Chondrocyte (in vitro differentiated cells): ENCODE measurements around the gene CSNK1D. TPM values are rescaled to one million over a fixed set of nuclear protein-coding genes. Genes with fewer than 3 reads are reported as not detected.

Source experiments
- DNase-seq: peaks from one replicate; pipeline ENCODE4 v3.0.0; 2021; ENCODE audit warnings: mixed read lengths, low spot score
- H3K27ac Mint-ChIP-seq: one replicate; pipeline ENCODE4 v1.8.0; 2021; ENCODE audit warnings: mild to moderate bottlenecking, moderate library complexity, mixed read lengths; ENCODE audit not compliant: unreplicated experiment
- H3K27me3 Mint-ChIP-seq: 2 replicates; pipeline ENCODE4 v1.8.0; 2021; ENCODE audit warnings: low read depth, mixed read lengths
- H3K36me3 Mint-ChIP-seq: 2 replicates; pipeline ENCODE4 v1.8.0; 2021; ENCODE audit warnings: low read depth, mixed read lengths
- H3K4me1 Mint-ChIP-seq: 2 replicates; pipeline ENCODE4 v1.8.0; 2021; ENCODE audit warnings: low read depth, mild to moderate bottlenecking, mixed read lengths
- H3K4me3 Mint-ChIP-seq: one replicate; pipeline ENCODE4 v1.8.0; 2021; ENCODE audit warnings: mild to moderate bottlenecking, moderate library complexity, mixed read lengths; ENCODE audit not compliant: unreplicated experiment
- H3K9me3 Mint-ChIP-seq: 2 replicates; pipeline ENCODE4 v1.8.0; 2021; ENCODE audit warnings: low read depth, mixed read lengths
- CTCF ChIP-seq: fragments of 200-600 bp; sonication (generic); IDR thresholded peaks from 2 replicates; pipeline ENCODE4 v1.5.0; 2021; ENCODE audit warnings: antibody characterized with exemption, mild to moderate bottlenecking, moderate library complexity
- total RNA-seq: library from RNA; stranded (reverse); gene quantifications from 3 replicates; pipeline ENCODE4 v1.2.1, GENCODE V29; 2021

Gene CSNK1D
- total RNA-seq, 1 donor from 2014 or later, result 93.0 TPM

DNA sequence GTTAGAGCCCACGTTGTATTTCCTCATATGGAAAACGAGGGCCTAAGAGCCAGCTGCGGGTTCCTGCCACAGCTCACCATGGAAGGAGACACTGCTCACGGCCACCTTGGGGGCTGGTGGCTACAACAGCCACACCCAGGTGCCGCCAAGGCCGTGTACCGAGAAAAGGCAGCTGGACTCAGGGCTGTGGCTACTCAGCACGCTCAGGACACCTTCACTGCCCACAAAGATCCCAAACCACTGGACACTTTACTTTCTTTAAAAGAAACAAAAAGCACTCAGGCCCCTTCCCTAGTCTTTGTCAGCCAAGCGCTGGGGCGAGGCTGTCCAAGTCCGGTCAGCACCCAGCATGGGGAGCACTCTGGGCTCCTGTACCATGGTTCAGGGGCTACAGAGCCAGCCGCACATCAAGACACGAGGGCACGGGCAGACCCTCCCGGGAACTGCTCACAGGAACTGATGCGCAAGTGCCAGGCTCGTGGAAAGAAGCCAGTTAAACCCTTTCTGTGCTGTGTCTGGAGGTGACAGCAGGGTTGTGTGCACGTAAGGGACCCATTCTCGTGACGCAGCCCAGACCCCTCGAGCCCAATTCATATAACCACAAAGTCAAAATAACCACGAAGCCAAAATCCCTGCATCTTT is 26.2 kb downstream of the CSNK1D start:
- H3K9me3 Mint-ChIP-seq, result no peaks in the 10 kb centered on the region
- H3K36me3 Mint-ChIP-seq, result peaks cover 44% of the 10 kb centered on the region
- H3K27ac Mint-ChIP-seq, result peak overlapping the region; percentile 86
- TF ChIP-seq CTCF, result no peak
- H3K4me3 Mint-ChIP-seq, result peak overlapping the region; percentile 19
- no peak for DNase-seq
- peaks cover 42% of the 10 kb centered on the region for H3K4me1 Mint-ChIP-seq
- H3K27me3 Mint-ChIP-seq, result no peaks in the 10 kb centered on the region

- Mint-ChIP-seq H3K9me3 (no peaks in the 10 kb centered on the region), H3K27ac (peak overlapping the region; percentile 86), H3K4me3 (no peak overlapping the region), H3K36me3 (peaks cover 37% of the 10 kb centered on the region), H3K4me1 (peaks cover 50% of the 10 kb centered on the region), H3K27me3 (no peaks in the 10 kb centered on the region)
- no peak for TF ChIP-seq CTCF
- DNase-seq, result peak; percentile 87
Measured at GRCh38 chr17:82246365-82247181, 26.9 kb downstream of the CSNK1D start.

DNA sequence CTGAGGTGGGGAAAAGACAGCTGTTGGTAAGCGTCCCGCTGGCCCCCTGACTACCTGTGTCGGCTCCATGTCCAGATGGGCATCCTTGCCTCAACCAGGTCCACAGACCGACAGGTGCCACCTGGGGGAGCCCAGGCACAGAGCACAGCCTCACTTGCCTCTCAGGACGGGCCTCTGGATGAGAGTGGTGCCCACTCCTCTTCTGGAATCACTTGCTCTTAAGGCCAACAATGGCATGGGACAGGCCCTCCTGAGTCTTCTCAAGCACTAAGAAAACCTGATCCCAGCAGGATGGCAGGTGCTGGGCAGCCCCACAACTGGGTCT is 27.5 kb downstream of the CSNK1D start:
- Mint-ChIP-seq H3K36me3 (peaks cover 32% of the 10 kb centered on the region), H3K27me3 (no peaks in the 10 kb centered on the region), H3K27ac (peak overlapping the region; percentile 86), H3K9me3 (no peaks in the 10 kb centered on the region), H3K4me3 (no peak overlapping the region), H3K4me1 (peaks cover 55% of the 10 kb centered on the region)
- no peak for TF ChIP-seq CTCF
- no peak for DNase-seq

DNA sequence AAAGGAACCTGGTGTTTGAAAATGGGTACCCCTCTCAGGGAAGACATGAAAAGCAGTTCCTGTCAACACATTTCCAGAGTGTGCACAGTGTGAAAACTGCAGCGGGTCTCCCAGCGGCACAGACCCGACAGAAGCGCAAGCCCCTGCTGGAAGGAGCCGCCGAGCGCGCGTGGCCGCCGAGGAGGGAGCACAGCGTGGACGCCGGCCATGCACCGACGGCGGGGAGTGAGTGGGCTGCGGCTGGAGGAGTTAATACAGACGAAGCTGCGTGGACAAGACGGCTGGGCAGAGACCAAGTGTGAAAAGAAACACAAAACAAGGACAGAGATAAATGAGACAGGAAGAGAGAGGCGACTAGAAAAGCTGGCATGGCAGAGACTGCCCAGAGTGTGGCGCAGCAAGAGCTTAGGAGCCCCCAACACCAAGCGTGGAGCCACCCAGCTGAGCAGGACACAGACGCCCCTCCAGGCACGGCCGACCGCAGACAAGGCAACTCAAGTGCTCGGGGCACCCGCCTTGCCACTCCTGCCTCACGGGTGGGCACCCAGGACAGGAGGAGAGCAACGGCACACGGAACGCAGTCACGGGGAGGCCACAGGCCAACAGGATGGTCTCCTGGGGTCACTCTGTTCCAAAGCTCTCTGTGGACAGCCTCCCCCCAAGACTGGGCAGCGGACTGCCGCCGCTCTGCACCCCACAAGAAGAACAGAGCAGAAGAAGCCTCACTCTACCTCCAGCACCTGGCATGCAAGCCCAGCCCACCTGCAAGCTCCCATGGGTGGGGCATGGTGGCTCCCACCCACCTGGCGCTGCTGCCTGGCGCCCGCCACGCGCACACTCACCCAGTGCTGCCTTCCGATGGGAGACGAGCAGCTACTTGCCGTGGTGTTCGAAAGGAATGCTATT is 28.1 kb downstream of the CSNK1D start:
- no peak for TF ChIP-seq CTCF
- H3K36me3 Mint-ChIP-seq, result peaks cover 32% of the 10 kb centered on the region
- DNase-seq, result peak; percentile 92
- no peak overlapping the region for H3K27ac Mint-ChIP-seq
- no peaks in the 10 kb centered on the region for H3K9me3 Mint-ChIP-seq
- no peaks in the 10 kb centered on the region for H3K27me3 Mint-ChIP-seq
- H3K4me1 Mint-ChIP-seq, result peaks cover 61% of the 10 kb centered on the region
- no peak overlapping the region for H3K4me3 Mint-ChIP-seq
